GM12892 (cell line): ENCODE results near the gene DGKI.

Source experiments
- POLR2A ChIP-seq: IDR thresholded peaks from 2 replicates; pipeline ENCODE4 v1.6.1; 2011; ENCODE audit warnings: low read depth, low read length, control low read depth
- POLR2AphosphoS5 ChIP-seq: IDR thresholded peaks from 2 replicates; pipeline ENCODE4 v1.6.1; 2011; ENCODE audit warnings: low read depth, low read length, control low read depth

DNA sequence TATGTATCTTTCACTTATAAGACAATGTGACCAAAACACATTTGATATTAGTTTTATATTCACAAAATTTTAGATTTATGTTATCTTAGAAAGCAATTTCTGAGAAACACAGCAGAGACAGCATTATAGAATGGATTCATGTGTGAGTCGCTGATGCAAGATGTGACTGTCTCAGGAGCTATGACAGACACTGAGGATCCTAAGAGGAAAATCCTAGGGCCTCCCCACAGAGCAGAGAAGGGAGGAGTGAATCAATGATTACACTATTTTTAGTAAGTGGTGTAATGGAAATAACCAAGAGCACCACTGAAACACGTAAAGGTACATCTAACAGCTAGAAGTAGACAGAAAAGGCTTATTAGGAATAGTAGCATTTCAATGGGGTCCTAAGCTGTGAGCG, 299.3 kb downstream of the DGKI start:
- no peak for TF ChIP-seq POLR2A
- TF ChIP-seq POLR2AphosphoS5 = no peak
